Measurements from ENCODE around the gene CBX1.

CBX1 gene

DNA sequence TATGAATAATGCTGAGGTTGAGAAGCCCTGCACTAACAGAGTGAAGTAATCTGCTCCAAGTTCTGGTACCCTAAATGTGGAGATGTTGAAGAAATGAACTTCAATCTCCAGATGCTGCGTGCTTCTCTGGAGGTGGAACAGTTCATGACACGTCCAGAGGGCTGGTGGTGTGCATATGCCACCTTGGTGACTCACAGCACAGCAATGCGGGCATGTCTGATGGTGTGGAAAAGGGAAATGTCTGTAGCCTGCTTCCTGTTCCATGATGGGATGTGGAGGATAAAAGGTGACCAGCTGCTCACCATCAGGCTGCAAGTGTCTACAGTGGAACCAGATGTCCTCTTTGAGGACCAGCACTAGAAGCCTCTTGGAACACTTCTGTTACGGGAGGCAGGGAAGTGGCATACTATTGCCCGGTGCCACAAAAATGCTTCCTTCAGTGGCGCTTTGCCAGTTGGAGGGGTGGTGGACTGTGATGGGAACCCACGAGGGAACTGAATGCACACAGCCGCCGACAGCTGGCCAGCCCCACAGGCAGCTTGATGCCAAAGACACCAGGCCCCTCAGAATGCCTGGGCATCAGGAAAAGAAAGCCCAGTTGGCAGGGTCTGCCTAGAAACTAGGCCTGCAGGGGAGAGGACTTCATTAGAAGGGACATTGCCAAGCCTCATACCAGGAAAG lies 26.2 kb upstream of the CBX1 start:
- Histone ChIP-seq H3K36me3 (peaks cover 55% of the 10 kb centered on the region), H3K9me3 (no peaks in the 10 kb centered on the region), H3K4me3 (ENCODE audit: low read depth in 1 of 2, low read length in 1 of 2) (no peak overlapping the region), H3K27me3 (no peaks in the 10 kb centered on the region), H3K4me1 (ENCODE audit: control insufficient read depth in 1 of 2, insufficient read depth in 1 of 2, low read depth in 1 of 2, low read length in 1 of 2) (no peaks in the 10 kb centered on the region), H3K27ac (peak overlapping the region; percentile 41)
- TF ChIP-seq, protein P1, sequence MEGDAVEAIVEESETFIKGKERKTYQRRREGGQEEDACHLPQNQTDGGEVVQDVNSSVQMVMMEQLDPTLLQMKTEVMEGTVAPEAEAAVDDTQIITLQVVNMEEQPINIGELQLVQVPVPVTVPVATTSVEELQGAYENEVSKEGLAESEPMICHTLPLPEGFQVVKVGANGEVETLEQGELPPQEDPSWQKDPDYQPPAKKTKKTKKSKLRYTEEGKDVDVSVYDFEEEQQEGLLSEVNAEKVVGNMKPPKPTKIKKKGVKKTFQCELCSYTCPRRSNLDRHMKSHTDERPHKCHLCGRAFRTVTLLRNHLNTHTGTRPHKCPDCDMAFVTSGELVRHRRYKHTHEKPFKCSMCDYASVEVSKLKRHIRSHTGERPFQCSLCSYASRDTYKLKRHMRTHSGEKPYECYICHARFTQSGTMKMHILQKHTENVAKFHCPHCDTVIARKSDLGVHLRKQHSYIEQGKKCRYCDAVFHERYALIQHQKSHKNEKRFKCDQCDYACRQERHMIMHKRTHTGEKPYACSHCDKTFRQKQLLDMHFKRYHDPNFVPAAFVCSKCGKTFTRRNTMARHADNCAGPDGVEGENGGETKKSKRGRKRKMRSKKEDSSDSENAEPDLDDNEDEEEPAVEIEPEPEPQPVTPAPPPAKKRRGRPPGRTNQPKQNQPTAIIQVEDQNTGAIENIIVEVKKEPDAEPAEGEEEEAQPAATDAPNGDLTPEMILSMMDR (IDR thresholded peaks at IDR 0.05): no peak

- TF ChIP-seq, protein P1 (IDR thresholded peaks at IDR 0.05): no peak
- no peaks in the 10 kb centered on the region for H3K9me3 ChIP-seq
- H3K36me3 ChIP-seq: peaks cover 65% of the 10 kb centered on the region
- H3K27me3 ChIP-seq: no peaks in the 10 kb centered on the region
- H3K4me3 ChIP-seq (ENCODE audit: low read depth in 1 of 2, low read length in 1 of 2): no peak overlapping the region
- peak overlapping the region; percentile 41 for H3K27ac ChIP-seq
- H3K4me1 ChIP-seq (ENCODE audit: control insufficient read depth in 1 of 2, insufficient read depth in 1 of 2, low read depth in 1 of 2, low read length in 1 of 2): no peaks in the 10 kb centered on the region
These were observed 25.2 kb upstream of the CBX1 start for GRCh38 chr17:48126532-48126850.

GRCh38 chr17:48125829-48126531 lies 24.7 kb upstream of the CBX1 start:
- TF ChIP-seq, protein P1 (IDR thresholded peaks at IDR 0.05): no peak
- Histone ChIP-seq H3K27me3 (no peaks in the 10 kb centered on the region), H3K4me3 (ENCODE audit: low read depth in 1 of 2, low read length in 1 of 2) (no peak overlapping the region), H3K27ac (peak overlapping the region; percentile 41), H3K9me3 (no peaks in the 10 kb centered on the region), H3K4me1 (ENCODE audit: control insufficient read depth in 1 of 2, insufficient read depth in 1 of 2, low read depth in 1 of 2, low read length in 1 of 2) (no peaks in the 10 kb centered on the region), H3K36me3 (peaks cover 70% of the 10 kb centered on the region)

- Histone ChIP-seq H3K27ac (peak overlapping the region; percentile 17), H3K36me3 (peaks cover 87% of the 10 kb centered on the region), H3K4me3 (ENCODE audit: low read depth in 1 of 2, low read length in 1 of 2) (no peak overlapping the region), H3K4me1 (ENCODE audit: control insufficient read depth in 1 of 2, insufficient read depth in 1 of 2, low read depth in 1 of 2, low read length in 1 of 2) (no peaks in the 10 kb centered on the region), H3K27me3 (no peaks in the 10 kb centered on the region), H3K9me3 (no peaks in the 10 kb centered on the region)
- TF ChIP-seq, protein P1 (IDR thresholded peaks at IDR 0.05): no peak
These were observed 22.6 kb upstream of the CBX1 start for GRCh38 chr17:48123776-48124388.

DNA sequence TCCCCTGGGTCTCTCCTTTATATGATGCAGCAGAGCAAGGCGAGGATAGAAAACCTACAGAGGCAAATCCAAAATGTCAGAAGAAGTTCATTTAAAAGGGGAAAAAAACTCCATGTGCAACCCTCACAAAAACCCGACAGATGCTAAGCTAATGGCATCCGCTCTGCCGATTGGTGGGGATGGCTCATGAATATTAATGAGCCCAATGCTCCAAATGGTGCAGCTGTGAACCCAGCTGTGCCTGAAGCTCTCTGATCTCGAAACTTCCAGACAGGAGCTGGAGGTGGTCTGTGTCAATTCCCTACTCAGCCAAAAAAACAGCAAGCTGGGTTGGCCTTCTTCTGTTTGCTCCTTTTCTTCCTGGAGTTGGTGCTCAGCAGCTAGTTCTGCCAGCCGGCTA lies 21.8 kb upstream of the CBX1 start:
- H3K9me3 ChIP-seq: no peaks in the 10 kb centered on the region
- peak overlapping the region; percentile 17 for H3K27ac ChIP-seq
- TF ChIP-seq, protein P1 (IDR thresholded peaks at IDR 0.05): no peak
- no peak overlapping the region for H3K4me3 ChIP-seq (ENCODE audit: low read depth in 1 of 2, low read length in 1 of 2)
- peaks cover 95% of the 10 kb centered on the region for H3K36me3 ChIP-seq
- H3K4me1 ChIP-seq (ENCODE audit: control insufficient read depth in 1 of 2, insufficient read depth in 1 of 2, low read depth in 1 of 2, low read length in 1 of 2): no peaks in the 10 kb centered on the region
- H3K27me3 ChIP-seq: no peaks in the 10 kb centered on the region
